GM12875 (cell line): ENCODE measurements around the gene VRK2.

Experiments
- H3K4me3 ChIP-seq: one replicate; pipeline ENCODE4 v1.5.1; 2011; ENCODE audit warnings: low read depth, low read length, control low read depth
- TF ChIP-seq, protein P1 (sequence below): IDR thresholded peaks from 2 replicates; pipeline ENCODE4 v1.5.1; 2011; ENCODE audit warnings: low read depth, mild to moderate bottlenecking, control low read depth, inconsistent platforms, low read length, moderate library complexity, borderline replicate concordance; ENCODE audit not compliant: insufficient read depth

The VRK2 gene

DNA sequence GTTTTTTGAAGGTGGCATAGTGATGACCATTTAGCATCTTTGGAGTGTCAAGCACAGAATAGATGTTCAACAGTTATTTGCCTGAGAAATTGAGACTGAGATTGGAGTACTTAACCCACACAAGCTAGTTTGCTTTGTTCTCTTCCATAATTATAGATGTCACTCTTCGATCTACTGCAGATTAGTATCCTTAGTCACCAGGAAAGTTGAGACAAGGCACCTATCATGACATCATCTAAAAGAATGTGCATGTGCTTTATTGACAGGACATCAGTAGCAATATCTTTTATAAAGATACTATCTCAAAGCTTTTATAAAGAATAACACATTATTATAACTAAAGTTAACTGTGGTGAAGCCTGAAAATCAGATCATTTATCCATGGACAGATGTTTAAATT is 6.4 kb downstream of the VRK2 start:
- no peak overlapping the region for H3K4me3 ChIP-seq
- TF ChIP-seq, protein P1, sequence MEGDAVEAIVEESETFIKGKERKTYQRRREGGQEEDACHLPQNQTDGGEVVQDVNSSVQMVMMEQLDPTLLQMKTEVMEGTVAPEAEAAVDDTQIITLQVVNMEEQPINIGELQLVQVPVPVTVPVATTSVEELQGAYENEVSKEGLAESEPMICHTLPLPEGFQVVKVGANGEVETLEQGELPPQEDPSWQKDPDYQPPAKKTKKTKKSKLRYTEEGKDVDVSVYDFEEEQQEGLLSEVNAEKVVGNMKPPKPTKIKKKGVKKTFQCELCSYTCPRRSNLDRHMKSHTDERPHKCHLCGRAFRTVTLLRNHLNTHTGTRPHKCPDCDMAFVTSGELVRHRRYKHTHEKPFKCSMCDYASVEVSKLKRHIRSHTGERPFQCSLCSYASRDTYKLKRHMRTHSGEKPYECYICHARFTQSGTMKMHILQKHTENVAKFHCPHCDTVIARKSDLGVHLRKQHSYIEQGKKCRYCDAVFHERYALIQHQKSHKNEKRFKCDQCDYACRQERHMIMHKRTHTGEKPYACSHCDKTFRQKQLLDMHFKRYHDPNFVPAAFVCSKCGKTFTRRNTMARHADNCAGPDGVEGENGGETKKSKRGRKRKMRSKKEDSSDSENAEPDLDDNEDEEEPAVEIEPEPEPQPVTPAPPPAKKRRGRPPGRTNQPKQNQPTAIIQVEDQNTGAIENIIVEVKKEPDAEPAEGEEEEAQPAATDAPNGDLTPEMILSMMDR = no peak

DNA sequence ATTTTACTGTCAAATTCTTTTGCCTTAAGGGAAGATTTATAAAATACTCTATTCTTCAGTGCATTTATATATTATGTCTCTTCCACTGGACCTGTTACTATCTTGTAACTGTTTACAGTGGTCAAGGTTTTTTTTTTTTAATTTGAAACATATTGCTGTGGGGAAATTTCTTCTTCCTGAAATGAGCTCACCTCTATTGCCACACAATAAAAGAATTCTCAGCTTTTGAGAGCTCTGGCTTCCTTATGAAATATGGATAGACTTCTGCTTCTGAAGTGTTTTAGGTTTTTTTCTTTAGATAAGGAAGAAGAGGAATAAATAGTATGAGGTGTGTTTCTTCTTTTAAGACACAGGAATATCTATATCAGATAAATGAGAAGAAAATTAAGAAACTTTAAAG is 7.7 kb downstream of the VRK2 start:
- no peak overlapping the region for H3K4me3 ChIP-seq
- TF ChIP-seq, protein P1 = no peak

DNA sequence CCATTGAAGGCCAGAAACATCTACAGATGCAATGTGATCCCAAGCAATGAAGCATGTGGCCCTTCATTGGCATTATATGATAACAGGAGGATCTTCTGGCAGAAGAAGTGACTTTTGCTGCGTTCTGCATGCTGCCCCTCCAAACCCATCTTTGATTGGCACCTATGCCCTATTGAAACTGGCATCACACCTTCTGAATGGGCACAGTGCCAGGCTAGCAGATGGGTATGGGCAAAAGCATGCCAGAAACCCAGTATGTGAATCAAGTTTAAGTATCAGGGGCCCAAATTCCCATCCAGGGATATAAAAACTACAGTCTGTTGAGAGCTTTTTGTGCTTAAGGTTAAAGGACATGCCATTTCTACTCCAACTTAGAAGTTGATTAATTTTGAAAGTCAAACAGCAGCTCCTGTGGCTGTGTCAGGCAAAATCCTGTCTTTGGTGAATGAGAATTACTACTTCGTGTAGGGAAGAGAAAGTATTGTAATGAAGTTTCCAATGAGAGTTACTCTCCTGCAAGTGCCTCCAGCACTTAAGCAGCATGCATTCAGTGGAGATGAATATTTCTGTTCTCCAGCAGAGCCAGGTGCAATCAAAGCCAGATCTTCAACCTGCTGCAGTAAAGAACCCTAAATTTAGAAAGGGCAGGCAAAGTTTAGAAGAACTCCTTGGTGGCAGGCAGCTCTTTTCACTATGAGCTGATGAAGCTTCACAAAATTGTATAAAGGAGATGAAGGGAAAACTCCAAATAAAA is 8.6 kb downstream of the VRK2 start:
- TF ChIP-seq, protein P1 = no peak
- no peak overlapping the region for H3K4me3 ChIP-seq

DNA sequence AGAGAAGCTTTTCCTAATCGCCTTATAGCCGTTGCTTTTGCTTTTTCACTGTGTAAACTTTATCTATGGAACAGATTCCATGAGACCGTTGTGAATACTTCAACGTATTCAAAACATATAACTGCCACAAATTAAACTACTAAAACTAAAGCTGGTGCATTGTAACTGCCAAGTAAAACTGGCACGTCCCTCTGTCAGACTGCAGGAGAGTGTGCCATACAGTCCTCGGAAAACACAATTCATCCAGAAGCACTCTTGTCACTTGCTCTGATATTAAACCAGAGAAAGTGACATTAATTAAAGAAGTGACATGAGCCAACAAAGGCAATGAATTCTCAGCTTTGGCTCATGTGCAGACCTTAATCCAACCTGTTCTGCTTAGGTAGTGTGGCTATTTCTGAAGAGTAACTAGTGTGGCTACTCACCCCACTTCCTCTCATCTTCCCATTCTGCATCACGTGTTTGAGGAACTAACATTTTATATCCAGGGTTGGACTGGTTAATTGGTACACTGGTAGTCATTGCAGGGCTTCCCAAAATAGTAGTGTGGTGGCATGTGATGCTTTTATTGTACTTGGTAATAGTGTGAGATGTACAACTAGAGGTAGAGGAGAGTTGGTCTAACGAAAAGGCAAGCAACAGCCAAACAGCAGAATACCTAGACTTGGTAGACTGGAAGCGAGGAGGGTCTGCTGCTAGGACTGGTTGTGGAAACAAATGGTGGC is 9.7 kb downstream of the VRK2 start:
- no peak overlapping the region for H3K4me3 ChIP-seq

DNA sequence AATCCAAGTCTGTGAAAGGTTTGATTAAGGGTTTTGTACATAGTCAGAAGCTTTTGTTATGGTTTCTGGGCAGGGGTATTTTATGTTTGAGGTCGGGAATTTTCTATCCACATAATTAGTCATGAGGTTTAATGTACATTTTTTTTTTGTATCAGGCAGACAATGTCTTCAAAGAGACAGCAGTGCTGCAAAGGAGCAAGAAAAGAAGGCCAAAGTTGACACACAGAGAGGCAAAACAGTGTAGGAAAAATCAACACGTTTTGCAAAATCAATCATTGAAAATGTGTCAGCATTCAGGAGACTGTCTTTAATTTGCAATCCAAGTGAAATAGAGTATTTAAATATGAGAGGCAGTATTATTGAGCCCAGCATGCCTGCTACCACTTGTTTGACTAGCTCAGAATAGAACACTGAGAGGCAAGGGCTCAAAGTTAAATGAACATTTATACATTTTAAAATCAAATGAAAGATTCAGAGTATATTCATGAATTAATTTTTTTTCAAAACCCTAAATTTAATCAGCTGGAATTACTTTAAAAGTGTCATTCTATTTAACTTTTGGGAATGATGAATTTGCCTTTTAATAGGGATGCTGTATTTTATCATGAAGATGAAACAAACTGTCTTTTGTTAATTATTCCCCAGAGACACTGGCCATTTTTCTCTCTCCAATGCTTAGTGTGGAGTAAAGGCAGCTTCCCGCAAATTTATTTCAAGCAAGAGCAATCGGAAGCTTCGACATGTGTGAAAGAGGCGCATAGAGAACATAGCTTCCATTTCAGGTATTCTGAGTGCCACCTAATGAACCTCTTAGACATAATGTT is 11.3 kb downstream of the VRK2 start:
- TF ChIP-seq, protein P1 = no peak
- H3K4me3 ChIP-seq = no peak overlapping the region

More for the DNA sequence above, 9.7 kb downstream of the VRK2 start:
- TF ChIP-seq, protein P1 = no peak

DNA sequence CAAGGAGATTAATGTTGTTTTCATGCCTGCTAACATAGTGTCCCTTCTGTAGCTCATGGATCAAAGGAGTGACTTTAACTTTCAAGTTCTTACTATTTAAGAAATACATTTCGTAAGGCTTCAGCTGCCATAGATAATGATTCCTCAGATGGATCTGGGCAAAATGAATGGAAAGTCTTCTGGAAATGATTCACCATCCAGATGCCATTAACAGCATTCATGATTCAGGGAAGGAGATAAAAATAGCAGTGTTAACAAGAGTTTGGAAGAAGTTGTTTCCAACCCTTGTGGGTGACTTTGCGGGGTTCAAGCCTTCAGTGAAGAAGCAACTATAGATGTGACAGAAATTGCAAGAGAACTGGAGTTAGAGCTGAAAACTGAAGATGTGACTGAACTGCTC is 17.0 kb downstream of the VRK2 start:
- TF ChIP-seq, protein P1 = no peak
- no peak overlapping the region for H3K4me3 ChIP-seq
